ENCODE data around the gene DNAH2.

DNA sequence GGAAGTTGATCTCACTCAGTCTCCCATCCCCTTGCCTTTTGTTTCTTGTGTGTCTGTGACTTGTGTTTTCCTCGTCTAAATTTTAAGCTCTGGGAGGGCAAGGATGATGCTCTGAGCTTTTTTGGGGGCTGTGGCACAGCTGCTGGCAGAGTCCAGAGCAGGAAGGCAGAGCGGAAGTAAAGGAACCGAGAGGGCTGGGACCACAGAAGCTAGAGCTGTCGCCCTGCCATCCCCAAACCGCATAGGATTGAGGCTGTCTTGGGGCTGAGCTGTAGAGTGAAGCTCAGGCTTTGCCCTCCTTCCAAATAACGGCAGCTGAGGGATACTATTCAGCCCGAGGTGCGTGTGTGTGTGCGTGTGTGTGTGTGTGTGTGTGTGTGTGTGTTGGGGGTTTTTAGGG, 3.8 kb upstream of the DNAH2 start:
- TF ChIP-seq POLR2A (IDR thresholded peaks at IDR 0.05), result no peak
- TF ChIP-seq, protein P1, sequence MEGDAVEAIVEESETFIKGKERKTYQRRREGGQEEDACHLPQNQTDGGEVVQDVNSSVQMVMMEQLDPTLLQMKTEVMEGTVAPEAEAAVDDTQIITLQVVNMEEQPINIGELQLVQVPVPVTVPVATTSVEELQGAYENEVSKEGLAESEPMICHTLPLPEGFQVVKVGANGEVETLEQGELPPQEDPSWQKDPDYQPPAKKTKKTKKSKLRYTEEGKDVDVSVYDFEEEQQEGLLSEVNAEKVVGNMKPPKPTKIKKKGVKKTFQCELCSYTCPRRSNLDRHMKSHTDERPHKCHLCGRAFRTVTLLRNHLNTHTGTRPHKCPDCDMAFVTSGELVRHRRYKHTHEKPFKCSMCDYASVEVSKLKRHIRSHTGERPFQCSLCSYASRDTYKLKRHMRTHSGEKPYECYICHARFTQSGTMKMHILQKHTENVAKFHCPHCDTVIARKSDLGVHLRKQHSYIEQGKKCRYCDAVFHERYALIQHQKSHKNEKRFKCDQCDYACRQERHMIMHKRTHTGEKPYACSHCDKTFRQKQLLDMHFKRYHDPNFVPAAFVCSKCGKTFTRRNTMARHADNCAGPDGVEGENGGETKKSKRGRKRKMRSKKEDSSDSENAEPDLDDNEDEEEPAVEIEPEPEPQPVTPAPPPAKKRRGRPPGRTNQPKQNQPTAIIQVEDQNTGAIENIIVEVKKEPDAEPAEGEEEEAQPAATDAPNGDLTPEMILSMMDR (IDR thresholded peaks at IDR 0.05), result no peak
